Upper lobe of right lung (tissue), 1 donor: ENCODE data around the gene SETD1B. TPM values are rescaled to one million over a fixed set of nuclear protein-coding genes. Genes with fewer than 3 reads are reported as not detected.

Experiments
- ATAC-seq: fragments of 200-7000 bp; cut with Tn5 transposase; one replicate; pipeline ENCODE4 v1.9.1; 2020; ENCODE audit warnings: mild to moderate bottlenecking, moderate library complexity
- DNase-seq: peaks from one replicate; pipeline ENCODE4 v3.0.0-alpha.2; 2020
- H3K27ac ChIP-seq: fragments of 200-600 bp; one replicate; pipeline ENCODE4 v1.8.0; 2022
- H3K27me3 ChIP-seq: fragments of 200-600 bp; one replicate; pipeline ENCODE4 v1.8.0; 2022; ENCODE audit warnings: mild to moderate bottlenecking
- H3K36me3 ChIP-seq: fragments of 200-600 bp; one replicate; pipeline ENCODE4 v1.8.0; 2022
- H3K4me1 ChIP-seq: fragments of 200-600 bp; one replicate; pipeline ENCODE4 v1.8.0; 2022
- H3K4me3 ChIP-seq: fragments of 200-600 bp; one replicate; pipeline ENCODE4 v1.8.0; 2022; ENCODE audit warnings: mild to moderate bottlenecking
- H3K9me3 ChIP-seq: fragments of 200-600 bp; one replicate; pipeline ENCODE4 v1.8.0; 2022
- CTCF ChIP-seq: fragments of 200-600 bp; IDR thresholded peaks from one replicate; pipeline ENCODE4 v1.8.0; 2022; ENCODE audit warnings: antibody characterized with exemption
- intact Hi-C: fragments of 100-400 bp; cut with DNase I; formaldehyde crosslinking; loops from one replicate; pipeline ENCODE4 v1.11.0; 2022
- total RNA-seq: library from RNA; stranded (reverse); fragmentation: NEBNext Ultra II Directional; extraction: Animal tissue kit (Norgen Biotek cat#: 25700); gene quantifications from one replicate; pipeline ENCODE4 v1.2.1, GENCODE V29; 2021
- donor health status: DM: no; HTN: yes; CAD: no; lungs with severe emphysema.

The SETD1B gene
- total RNA-seq, 1 donor from 2014 or later: 18.4 TPM

GRCh38 chr12:121791671-121792551, 11.9 kb upstream of the SETD1B start:
- Histone ChIP-seq H3K36me3 (peaks cover 17% of the 10 kb centered on the region), H3K27me3 (no peaks in the 10 kb centered on the region), H3K4me1 (peaks cover 78% of the 10 kb centered on the region), H3K27ac (peak overlapping the region; percentile 80), H3K9me3 (no peaks in the 10 kb centered on the region), H3K4me3 (peak overlapping the region; percentile 66)
- intact Hi-C loops: no loop called here
- no peak for ATAC-seq
- TF ChIP-seq CTCF: no peak
- DNase-seq: peak; percentile 69

GRCh38 chr12:121792607-121793439, 11.0 kb upstream of the SETD1B start:
- Histone ChIP-seq H3K36me3 (peaks cover 17% of the 10 kb centered on the region), H3K9me3 (no peaks in the 10 kb centered on the region), H3K4me3 (peak overlapping the region; percentile 66), H3K27me3 (no peaks in the 10 kb centered on the region), H3K4me1 (peaks cover 84% of the 10 kb centered on the region), H3K27ac (peak overlapping the region; percentile 80)
- no peak for TF ChIP-seq CTCF
- intact Hi-C loops: no loop called here
- ATAC-seq: peak; percentile 15
- peak; percentile 84 for DNase-seq

- DNase-seq (peak; percentile 86), ATAC-seq (peak; percentile 49)
- Histone ChIP-seq H3K27me3 (no peaks in the 10 kb centered on the region), H3K27ac (peak within 1 kb of the TSS; percentile 80), H3K4me1 (peaks cover 86% of the 10 kb centered on the region), H3K9me3 (no peaks in the 10 kb centered on the region), H3K36me3 (peaks cover 17% of the 10 kb centered on the region), H3K4me3 (peak within 1 kb of the TSS; percentile 66)
- intact Hi-C loops: no loop called here
- no peak for TF ChIP-seq CTCF
Measured at GRCh38 chr12:121793440-121793837, 10.4 kb upstream of the SETD1B start, which contains the start of gene RHOF. Gene RHOF, minus strand, starts transcription at chr12:121793688. Its CDS starts 55 bp downstream, at chr12:121793633.

GRCh38 chr12:121793838-121794533, 9.8 kb upstream of the SETD1B start:
- intact Hi-C loops: no loop called here
- ATAC-seq (peak; percentile 85), DNase-seq (peak; percentile 97)
- H3K27ac ChIP-seq: peak overlapping the region; percentile 80
- TF ChIP-seq CTCF: peak; percentile 99
- H3K36me3 ChIP-seq: peaks cover 17% of the 10 kb centered on the region
- H3K4me1 ChIP-seq: peaks cover 86% of the 10 kb centered on the region
- no peaks in the 10 kb centered on the region for H3K9me3 ChIP-seq
- H3K4me3 ChIP-seq: peak overlapping the region; percentile 66
- no peaks in the 10 kb centered on the region for H3K27me3 ChIP-seq

- H3K4me1 ChIP-seq: peaks cover 84% of the 10 kb centered on the region
- ATAC-seq (no peak), DNase-seq (peak; percentile 77)
- intact Hi-C loops: no loop called here
- H3K27me3 ChIP-seq: no peaks in the 10 kb centered on the region
- peak overlapping the region; percentile 20 for H3K4me3 ChIP-seq
- peaks cover 17% of the 10 kb centered on the region for H3K36me3 ChIP-seq
- no peak for TF ChIP-seq CTCF
- peak overlapping the region; percentile 79 for H3K27ac ChIP-seq
- no peaks in the 10 kb centered on the region for H3K9me3 ChIP-seq
Measured at GRCh38 chr12:121794534-121795033, 9.2 kb upstream of the SETD1B start.
